IMR-90 (cell line): ENCODE data around the gene CACNA1F. TPM values are rescaled to one million over a fixed set of nuclear protein-coding genes. Genes with fewer than 3 reads are reported as not detected.
A peak's percentile ranks its signal among the peaks of the same experiment; 100 is the strongest.

Experiments
- ATAC-seq: fragments of 200-7000 bp; cut with Tn5 transposase; 2 replicates; pipeline ENCODE4 v1.9.1; 2020; ENCODE audit warnings: low read depth, mild to moderate bottlenecking, moderate library complexity
- BruUV-seq: library from RNA; stranded (reverse); fragments of 400-500 nt; replicated peaks from 2 replicates; lab custom pipeline; 2021; lab: Mats Ljungman, UMichigan
- CTCF ChIA-PET: fragments of 300-600 bp; formaldehyde crosslinking; extraction: SDS; loops from one replicate; lab custom pipeline; 2021; ENCODE audit warnings: antibody characterized with exemption; lab: Yijun Ruan, JAX
- POLR2A ChIA-PET: fragments of 300-600 bp; sonication (Branson Sonifier 250); formaldehyde crosslinking; loops from one replicate; lab custom pipeline; 2022; ENCODE audit warnings: antibody characterized with exemption; ENCODE audit not compliant: unreplicated experiment; lab: Charles Lee
- DNase-seq: peaks from one replicate; pipeline ENCODE4 v3.0.0; 2013
- H2AFZ ChIP-seq: replicated peaks from 2 replicates; pipeline ENCODE3; 2013; ENCODE audit warnings: low read length, mild to moderate bottlenecking; ENCODE audit not compliant: poor library complexity
- H2AK5ac ChIP-seq: 2 replicates; pipeline ENCODE4 v1.6.1; 2013; ENCODE audit warnings: low read depth, low read length, inconsistent platforms
- H2AK9ac ChIP-seq: replicated peaks from 2 replicates; pipeline ENCODE3; 2013; ENCODE audit warnings: mild to moderate bottlenecking, low read depth, low read length, moderate library complexity; ENCODE audit not compliant: poor library complexity
- H2BK120ac ChIP-seq: 2 replicates; pipeline ENCODE4 v1.6.1; 2013; ENCODE audit warnings: low read depth, low read length, inconsistent platforms
- H2BK15ac ChIP-seq: 3 replicates; pipeline ENCODE4 v1.6.1; 2013; ENCODE audit warnings: low read depth, low read length, inconsistent platforms
- H2BK20ac ChIP-seq: 2 replicates; pipeline ENCODE4 v1.6.1; 2013; ENCODE audit warnings: low read depth, mild to moderate bottlenecking, inconsistent platforms, low read length, moderate library complexity
- H2BK5ac ChIP-seq: 2 replicates; pipeline ENCODE4 v1.6.1; 2013; ENCODE audit warnings: mild to moderate bottlenecking, low read depth, low read length, inconsistent platforms; ENCODE audit not compliant: poor library complexity, severe bottlenecking
- H3K14ac ChIP-seq: replicated peaks from 2 replicates; pipeline ENCODE4 v1.6.1; 2013; ENCODE audit warnings: low read depth, low read length, inconsistent platforms
- H3K18ac ChIP-seq: 2 replicates; pipeline ENCODE4 v1.6.1; 2013; ENCODE audit warnings: low read depth, low read length, control low read depth
- H3K23ac ChIP-seq: 2 replicates; pipeline ENCODE4 v1.6.1; 2013; ENCODE audit warnings: low read depth, low read length, inconsistent platforms
- H3K27ac ChIP-seq: 2 replicates; pipeline ENCODE4 v1.5.1; 2013; ENCODE audit warnings: mild to moderate bottlenecking, control low read depth, low read length; ENCODE audit not compliant: insufficient read depth
- H3K27me3 ChIP-seq: 2 replicates; pipeline ENCODE4 v1.6.1; 2013; ENCODE audit warnings: low read length; ENCODE audit not compliant: control insufficient read depth, insufficient read depth
- H3K36me3 ChIP-seq: 2 replicates; pipeline ENCODE4 v1.6.1; 2013; ENCODE audit warnings: low read length, mixed read lengths; ENCODE audit not compliant: control insufficient read depth, insufficient read depth
- H3K4ac ChIP-seq: 2 replicates; pipeline ENCODE4 v1.6.1; 2013; ENCODE audit warnings: low read depth, low read length, inconsistent platforms
- H3K4me1 ChIP-seq: 2 replicates; pipeline ENCODE4 v1.6.1; 2013; ENCODE audit warnings: low read length, mixed read lengths; ENCODE audit not compliant: control insufficient read depth, insufficient read depth
- H3K4me2 ChIP-seq: 2 replicates; pipeline ENCODE4 v1.6.1; 2013; ENCODE audit warnings: low read depth, mild to moderate bottlenecking, control low read depth, low read length, moderate library complexity
- H3K4me3 ChIP-seq: 2 replicates; pipeline ENCODE4 v1.5.1; 2013; ENCODE audit warnings: low read depth, mild to moderate bottlenecking, control low read depth, low read length, moderate library complexity; ENCODE audit not compliant: insufficient read depth
- H3K56ac ChIP-seq: 2 replicates; pipeline ENCODE4 v1.6.1; 2013; ENCODE audit warnings: low read length, inconsistent platforms; ENCODE audit not compliant: insufficient read depth; ENCODE audit errors: extremely low read depth
- H3K79me1 ChIP-seq, 2 experiments: 2 replicates each; pipeline ENCODE4 v1.6.1; 2013; ENCODE audit warnings: low read length in 2 of 2, inconsistent platforms in 1 of 2, low read depth in 1 of 2
- H3K9ac ChIP-seq: 2 replicates; pipeline ENCODE4 v1.6.1; 2013; ENCODE audit warnings: low read depth, low read length, control low read depth
- H3K9me1 ChIP-seq: 2 replicates; pipeline ENCODE4 v1.6.1; 2013; ENCODE audit warnings: low read length, inconsistent platforms; ENCODE audit not compliant: insufficient read depth
- H3K9me3 ChIP-seq: 2 replicates; pipeline ENCODE4 v1.6.1; 2013; ENCODE audit warnings: low read length; ENCODE audit not compliant: control insufficient read depth, insufficient read depth
- H4K20me1 ChIP-seq: 2 replicates; pipeline ENCODE4 v1.6.1; 2013; ENCODE audit warnings: low read length, inconsistent platforms; ENCODE audit not compliant: insufficient read depth
- H4K5ac ChIP-seq: 2 replicates; pipeline ENCODE4 v1.6.1; 2013; ENCODE audit warnings: mild to moderate bottlenecking, low read depth, low read length, control low read depth
- H4K8ac ChIP-seq, 2 experiments: 2 replicates each; pipeline ENCODE4 v1.6.1; 2013; ENCODE audit warnings: low read depth in 2 of 2, low read length in 2 of 2, control low read depth in 1 of 2, inconsistent platforms in 1 of 2
- H4K91ac ChIP-seq: 2 replicates; pipeline ENCODE4 v1.6.1; 2013; ENCODE audit warnings: low read depth, low read length, inconsistent platforms; ENCODE audit not compliant: insufficient read depth
- CHD1 ChIP-seq: IDR thresholded peaks from 2 replicates; pipeline ENCODE4 v1.6.1; 2012; ENCODE audit warnings: low read depth, low read length, improper control_type of control experiment
- CTCF ChIP-seq: conservative IDR thresholded peaks from 2 replicates; pipeline ENCODE4 v1.5.1; 2012; ENCODE audit warnings: mild to moderate bottlenecking, low read depth, low read length, improper control_type of control experiment
- FOS ChIP-seq: fragments of 150-350 bp; IDR thresholded peaks from 2 replicates; pipeline ENCODE4 v1.6.1; 2016; ENCODE audit warnings: low read depth, low read length
- MAZ ChIP-seq: IDR thresholded peaks from 2 replicates; pipeline ENCODE4 v1.6.1; 2012; ENCODE audit warnings: low read depth, mild to moderate bottlenecking, low read length, improper control_type of control experiment, moderate library complexity, borderline replicate concordance
- NFE2L2 ChIP-seq: fragments of 150-350 bp; IDR thresholded peaks from 2 replicates; pipeline ENCODE4 v1.6.1; 2016; ENCODE audit warnings: low read depth, mild to moderate bottlenecking, low read length
- RAD21 ChIP-seq: IDR thresholded peaks from 2 replicates; pipeline ENCODE4 v1.6.1; 2012; ENCODE audit warnings: low read length, improper control_type of control experiment
- RCOR1 ChIP-seq: IDR thresholded peaks from 2 replicates; pipeline ENCODE4 v1.6.1; 2012; ENCODE audit warnings: mild to moderate bottlenecking, low read length, improper control_type of control experiment; ENCODE audit not compliant: insufficient replicate concordance
- SMC3 ChIP-seq: fragments of 150-350 bp; IDR thresholded peaks from 2 replicates; pipeline ENCODE4 v1.6.1; 2016; ENCODE audit warnings: low read depth, mild to moderate bottlenecking, antibody characterized with exemption, low read length, moderate library complexity
- USF2 ChIP-seq: fragments of 150-350 bp; IDR thresholded peaks from 2 replicates; pipeline ENCODE4 v1.6.1; 2017; ENCODE audit warnings: mild to moderate bottlenecking, antibody characterized with exemption, low read length, low read depth
- WGBS, 2 experiments: methylation state at CpG; one replicate each; pipeline versions ENCODE4 v1.1.5 to v1.1.7; 2013; ENCODE audit warnings: missing lambda C conversion rate in 2 of 2; ENCODE audit not compliant: insufficient read length in 1 of 2; ENCODE audit errors: extremely low coverage in 2 of 2; 5-methylcytosine and 5-hydroxymethylcytosine counted together
- dilution Hi-C: fragments of 300-500 bp; cut with HindIII; formaldehyde crosslinking; loops from one replicate; pipeline ENCODE4 v1.14.3; 2018; ENCODE audit warnings: low sequenced_read_pairs; ENCODE audit not compliant: unreplicated experiment
- in situ Hi-C: fragments of 300-500 bp; cut with MboI; formaldehyde crosslinking; loops from 3 replicates; pipeline ENCODE4 v1.14.3; 2019; ENCODE audit warnings: low sequenced_read_pairs, inconsistent platforms, mixed read lengths
- intact Hi-C: fragments of 100-400 bp; cut with micrococcal nuclease; formaldehyde crosslinking; loops from 2 replicates; pipeline ENCODE4 v1.10.0; 2022
- polyA plus RNA-seq, 3 experiments: library from polyadenylated mRNA; depleted of rRNA; stranded (reverse); fragments of >200 nt; gene quantifications; 2 replicates each; pipeline ENCODE4 v1.2.3, GENCODE V29; 2012; ENCODE audit warnings: low replicate concordance in 1 of 3
- total RNA-seq: library from RNA; depleted of rRNA; stranded (reverse); fragments of >200 nt; gene quantifications from 2 replicates; pipeline ENCODE4 v1.2.3, GENCODE V29; 2012

Gene CACNA1F
- total and polyA plus RNA-seq, 2 of the 4 experiments (the other 2 are of a cell fraction): not detected

DNA sequence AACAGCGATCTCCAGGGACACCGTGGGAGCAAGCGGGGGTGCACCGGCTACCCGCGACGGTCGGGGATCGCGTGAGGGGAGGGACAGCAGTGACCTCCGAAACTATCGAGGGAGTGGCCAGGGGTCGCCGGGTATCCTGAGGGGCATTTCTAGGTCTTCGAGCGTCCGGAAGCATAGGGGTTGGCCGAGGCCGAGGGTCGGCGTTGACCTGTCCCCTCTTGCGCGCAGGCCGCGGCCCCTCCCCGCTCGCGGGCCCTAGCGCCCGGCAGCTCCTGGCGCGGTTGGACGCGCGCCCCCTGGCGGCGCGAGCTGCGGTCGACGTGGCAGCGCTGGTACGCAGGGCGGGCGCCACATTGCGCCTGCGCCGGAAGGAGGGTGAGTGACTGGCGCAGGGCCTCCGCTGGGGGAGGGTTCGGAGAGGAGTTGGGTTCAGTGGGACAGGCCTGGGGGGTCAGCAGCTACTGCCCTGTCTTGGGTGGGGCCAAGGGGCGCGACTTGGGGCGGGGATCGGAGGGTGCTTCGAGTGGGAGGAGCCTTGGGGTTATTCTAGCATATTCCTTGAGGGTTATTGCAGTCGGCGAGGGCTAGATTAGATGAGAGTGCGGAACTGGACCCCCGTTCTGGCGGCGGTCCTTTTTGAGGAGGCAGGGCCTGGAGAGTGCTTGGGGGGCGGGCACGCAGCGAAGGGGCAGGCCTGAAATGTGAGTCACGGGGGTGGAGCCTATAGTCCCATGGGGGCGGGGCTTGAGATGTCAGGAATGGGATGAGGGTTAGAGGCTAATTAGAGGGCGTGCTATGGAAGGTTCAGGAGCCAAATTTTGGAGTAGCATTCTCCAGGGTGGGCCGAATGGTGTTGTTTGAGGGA, 69.4 kb downstream of the CACNA1F start:
- H3K4me3 ChIP-seq: peak overlapping the region; percentile 46
- dilution Hi-C loops: no loop called here
- in situ Hi-C loops: no loop called here
- H4K5ac ChIP-seq: peak overlapping the region; percentile 95
- peak overlapping the region; percentile 54 for H2BK120ac ChIP-seq
- CTCF ChIA-PET: no interaction called here
- H3K4me2 ChIP-seq: peak overlapping the region; percentile 84
- H3K56ac ChIP-seq: peak overlapping the region; percentile 28; the same call in 1 of the 2 replicates
- no peaks in the 10 kb centered on the region for H3K9me1 ChIP-seq
- peak overlapping the region; percentile 93 for H3K27ac ChIP-seq
- DNase-seq (peak; percentile 73), ATAC-seq (peak; percentile 80)
- peak overlapping the region; percentile 77 for H3K18ac ChIP-seq
- WGBS, 2 experiments: 36% methylated on average over 46 of the region's 69 CpGs; no CpG with 5 or more reads in 1 of the 2 experiments
- H2AK9ac ChIP-seq: peak overlapping the region; percentile 94
- BruUV-seq: no TSS peak
- no peak overlapping the region for H3K23ac ChIP-seq
- H4K20me1 ChIP-seq: no peaks in the 10 kb centered on the region
- POLR2A ChIA-PET: interaction anchor here (0.6 kb wide), 1 partner anchor 26 kb away, joined by 5 read pairs; no protein-coding TSS in a partner anchor
- peak overlapping the region; percentile 94 for H2BK5ac ChIP-seq
- no peaks in the 10 kb centered on the region for H3K9me3 ChIP-seq
- no peaks in the 10 kb centered on the region for H3K36me3 ChIP-seq
- peak overlapping the region; percentile 75 for H3K9ac ChIP-seq
- peak overlapping the region; percentile 95 to 97 for H4K8ac ChIP-seq
- peaks cover 9% of the 10 kb centered on the region for H3K4me1 ChIP-seq
- H3K4ac ChIP-seq: peak overlapping the region; percentile 80
- 0 out of 2 replicates have a peak overlapping the region, but pooled peaks have one; percentile 9 for H2BK20ac ChIP-seq
- TF ChIP-seq CTCF (peak; percentile 75), FOS (no peak), USF2 (no peak), SMC3 (peak; percentile 48), RAD21 (peak; percentile 45), RCOR1 (no peak), CHD1 (no peak), NFE2L2 (no peak), MAZ (peak; percentile 48; the same call in 1 of the 2 replicates)
- no peaks in the 10 kb centered on the region; the same call in 1 of the 2 replicates for H3K27me3 ChIP-seq
- intact Hi-C loops: loop anchor here (1.0 to 10.0 kb wide), 2 partner anchors 89 to 120 kb away; partner anchors contain the start of genes PRAF2, TFE3 and WDR45
- peak overlapping the region; percentile 28 for H2AK5ac ChIP-seq
- H2AFZ ChIP-seq: peak overlapping the region; percentile 91
- H3K14ac ChIP-seq: peak overlapping the region; percentile 79; the same call in 1 of the 2 replicates
- peak overlapping the region; percentile 86 for H4K91ac ChIP-seq
- peak overlapping the region; percentile 14; the same call in 1 of the 3 replicates for H2BK15ac ChIP-seq
- no peaks in the 10 kb centered on the region for H3K79me1 ChIP-seq
